GM19043 (cell line): ENCODE measurements around the gene HEXD.
A peak's percentile ranks its signal among the peaks of the same experiment; 100 is the strongest.

Experiments used
- ATAC-seq: cut with Tn5 transposase; IDR thresholded peaks from one replicate; pipeline ENCODE4 v1.9.1; 2021; ENCODE audit warnings: low read depth; ENCODE audit not compliant: unreplicated experiment

The HEXD gene

GRCh38 chr17:82438401-82439193, 20.4 kb downstream of the HEXD start:
- no peak for ATAC-seq

GRCh38 chr17:82439194-82439828, 21.2 kb downstream of the HEXD start:
- ATAC-seq, result no peak

- no peak for ATAC-seq
These were observed 21.8 kb downstream of the HEXD start for GRCh38 chr17:82439829-82440365.

- ATAC-seq, result no peak
These were observed 22.4 kb downstream of the HEXD start for GRCh38 chr17:82440469-82440981.

- ATAC-seq, result no peak
These were observed 23.0 kb downstream of the HEXD start for GRCh38 chr17:82440991-82441627.

GRCh38 chr17:82441691-82442487, 23.7 kb downstream of the HEXD start:
- no peak for ATAC-seq

GRCh38 chr17:82442643-82443464, 24.7 kb downstream of the HEXD start:
- ATAC-seq, result no peak

GRCh38 chr17:82443465-82444283, 25.5 kb downstream of the HEXD start:
- no peak for ATAC-seq

- no peak for ATAC-seq
These were observed 26.2 kb downstream of the HEXD start for GRCh38 chr17:82444284-82444893.

GRCh38 chr17:82444941-82445521, 26.9 kb downstream of the HEXD start:
- ATAC-seq, result no peak

GRCh38 chr17:82445542-82445941, 27.4 kb downstream of the HEXD start:
- no peak for ATAC-seq

GRCh38 chr17:82446124-82446523, 28.0 kb downstream of the HEXD start:
- no peak for ATAC-seq

GRCh38 chr17:82446649-82447048, 28.5 kb downstream of the HEXD start:
- ATAC-seq, result no peak

- ATAC-seq, result no peak
These were observed 29.7 kb downstream of the HEXD start for GRCh38 chr17:82447876-82448275.

- ATAC-seq, result peak; percentile 55
These were observed 31.2 kb downstream of the HEXD start for GRCh38 chr17:82449131-82449882.

- no peak for ATAC-seq
These were observed 31.8 kb downstream of the HEXD start for GRCh38 chr17:82449883-82450356.
